ENCODE measurements around the gene MDM2. TPM values are rescaled to one million over a fixed set of nuclear protein-coding genes. Genes with fewer than 3 reads are reported as not detected.
"Not testable (repeated sequence)": the region's sequence is repeated elsewhere in the genome, so short reads cannot be mapped to it uniquely, and the experiment has no call there.

Gene MDM2
- total RNA-seq, 1 donor from 2014 or later = 160 TPM

- Mint-ChIP-seq H3K27me3 (ENCODE audit: low read depth) (no peaks in the 10 kb centered on the region), H3K36me3 (ENCODE audit: low read depth) (no peaks in the 10 kb centered on the region), H3K4me3 (ENCODE audit: unreplicated experiment) (no peak overlapping the region), H3K27ac (ENCODE audit: unreplicated experiment) (no peak overlapping the region), H3K9me3 (ENCODE audit: low read depth) (no peaks in the 10 kb centered on the region), H3K4me1 (ENCODE audit: low read depth) (no peaks in the 10 kb centered on the region)
- TF ChIP-seq CTCF (IDR thresholded peaks at IDR 0.05) = no peak
- DNase-seq (ENCODE audit: low spot score) = no peak
Observed at GRCh38 chr12:68863109-68863770, 55.3 kb downstream of the MDM2 start.

- H3K27ac Mint-ChIP-seq (ENCODE audit: unreplicated experiment) = not testable (repeated sequence)
Observed at GRCh38 chr12:68863886-68864454, 56.0 kb downstream of the MDM2 start.

GRCh38 chr12:68864604-68865003 lies 56.6 kb downstream of the MDM2 start:
- Mint-ChIP-seq H3K27ac (ENCODE audit: unreplicated experiment) (no peak overlapping the region), H3K4me3 (ENCODE audit: unreplicated experiment) (no peak overlapping the region), H3K36me3 (ENCODE audit: low read depth) (no peaks in the 10 kb centered on the region), H3K9me3 (ENCODE audit: low read depth) (no peaks in the 10 kb centered on the region), H3K4me1 (ENCODE audit: low read depth) (no peaks in the 10 kb centered on the region), H3K27me3 (ENCODE audit: low read depth) (peaks cover 6% of the 10 kb centered on the region)
- TF ChIP-seq CTCF (IDR thresholded peaks at IDR 0.05) = no peak
- DNase-seq (ENCODE audit: low spot score) = no peak

More at GRCh38 chr12:68863886-68864454, 56.0 kb downstream of the MDM2 start:
- H3K4me1 Mint-ChIP-seq (ENCODE audit: low read depth); H3K4me3 Mint-ChIP-seq (ENCODE audit: unreplicated experiment); H3K27me3 Mint-ChIP-seq (ENCODE audit: low read depth); H3K9me3 Mint-ChIP-seq (ENCODE audit: low read depth); DNase-seq (ENCODE audit: low spot score); H3K36me3 Mint-ChIP-seq (ENCODE audit: low read depth): not testable (repeated sequence)
- peak; percentile 90 for TF ChIP-seq CTCF (IDR thresholded peaks at IDR 0.05)

GRCh38 chr12:68865399-68866164 lies 57.6 kb downstream of the MDM2 start:
- Mint-ChIP-seq H3K9me3 (ENCODE audit: low read depth) (no peaks in the 10 kb centered on the region), H3K27ac (ENCODE audit: unreplicated experiment) (no peak overlapping the region), H3K4me3 (ENCODE audit: unreplicated experiment) (no peak overlapping the region), H3K36me3 (ENCODE audit: low read depth) (no peaks in the 10 kb centered on the region), H3K27me3 (ENCODE audit: low read depth) (peaks cover 6% of the 10 kb centered on the region), H3K4me1 (ENCODE audit: low read depth) (no peaks in the 10 kb centered on the region)
- no peak for TF ChIP-seq CTCF (IDR thresholded peaks at IDR 0.05)
- no peak for DNase-seq (ENCODE audit: low spot score)

GRCh38 chr12:68866950-68867349 lies 59.0 kb downstream of the MDM2 start:
- H3K27ac Mint-ChIP-seq (ENCODE audit: unreplicated experiment) = no peak overlapping the region
- no peak for TF ChIP-seq CTCF (IDR thresholded peaks at IDR 0.05)
- no peaks in the 10 kb centered on the region for H3K9me3 Mint-ChIP-seq (ENCODE audit: low read depth)
- H3K4me1 Mint-ChIP-seq (ENCODE audit: low read depth) = no peaks in the 10 kb centered on the region
- peaks cover 10% of the 10 kb centered on the region for H3K27me3 Mint-ChIP-seq (ENCODE audit: low read depth)
- DNase-seq (ENCODE audit: low spot score) = no peak
- no peaks in the 10 kb centered on the region for H3K36me3 Mint-ChIP-seq (ENCODE audit: low read depth)
- H3K4me3 Mint-ChIP-seq (ENCODE audit: unreplicated experiment) = no peak overlapping the region

All from chondrocyte (in vitro differentiated cells).